ENCODE measurements around the gene SNED1. TPM values are rescaled to one million over a fixed set of nuclear protein-coding genes. Genes with fewer than 3 reads are reported as not detected.

SNED1 gene
- total RNA-seq, 1 experiment from 2014 or later, result 3.2 TPM

GRCh38 chr2:241063093-241063551, 64.7 kb downstream of the SNED1 start (continued):
- TF ChIP-seq AFF4 (CRISPR knock-in tag; IDR thresholded peaks at IDR 0.05; ENCODE audit: borderline replicate concordance), result no peak

- no peak for TF ChIP-seq GRHL2 (CRISPR knock-in tag; IDR thresholded peaks at IDR 0.05; ENCODE audit: insufficient replicate concordance, severe bottlenecking)
- peak; percentile 59 for TF ChIP-seq ZNF423 (CRISPR knock-in tag; IDR thresholded peaks at IDR 0.05)
- no peak for ATAC-seq
- H3K4me3 Mint-ChIP-seq, result peak overlapping the region; percentile 14; the same call in 1 of the 2 replicates
- ChIA-PET POLR2A (no interaction called here), CTCF (interaction anchor here (0.6 to 4.6 kb wide), 6 partner anchors 15 to 223 kb away, joined by 3 to 12 read pairs (median 6); partner anchors contain the start of gene PASK)
- H3K27ac Mint-ChIP-seq, result no peak overlapping the region
- no peak for DNase-seq (ENCODE audit: low spot score)
- H3K36me3 Mint-ChIP-seq, result no peaks in the 10 kb centered on the region
- no peaks in the 10 kb centered on the region; the same call in 1 of the 2 replicates for H3K27me3 Mint-ChIP-seq (ENCODE audit: low read depth)
- no peaks in the 10 kb centered on the region for H3K4me1 Mint-ChIP-seq
- H3K9me3 Mint-ChIP-seq, result peaks cover 9% of the 10 kb centered on the region
Measured at GRCh38 chr2:241063587-241063986, 65.2 kb downstream of the SNED1 start.

GRCh38 chr2:241064008-241064801, 65.8 kb downstream of the SNED1 start:
- Mint-ChIP-seq H3K4me3 (peak overlapping the region; percentile 14; the same call in 1 of the 2 replicates), H3K27me3 (ENCODE audit: low read depth) (no peaks in the 10 kb centered on the region), H3K27ac (no peak overlapping the region), H3K9me3 (peaks cover 5% of the 10 kb centered on the region), H3K36me3 (no peaks in the 10 kb centered on the region), H3K4me1 (no peaks in the 10 kb centered on the region)
- POLR2A ChIA-PET, result no interaction called here
- TF ChIP-seq PREB (CRISPR knock-in tag; IDR thresholded peaks at IDR 0.05; ENCODE audit: borderline replicate concordance) (no peak), SP1 (CRISPR knock-in tag; conservative IDR thresholded peaks at IDR 0.05) (peak; percentile 99)
- DNase-seq (ENCODE audit: low spot score) (peak; percentile 43), ATAC-seq (peak; percentile 55)
- CTCF ChIA-PET, result interaction anchor here (0.6 to 4.6 kb wide), 9 partner anchors 14 to 224 kb away, joined by 3 to 12 read pairs (median 6); partner anchors contain the start of gene PASK

- no peak for DNase-seq (ENCODE audit: low spot score)
- ChIA-PET CTCF (interaction anchor here (1.0 to 4.6 kb wide), 4 partner anchors 13 to 213 kb away, joined by 3 to 12 read pairs (median 6); no protein-coding TSS in a partner anchor), POLR2A (no interaction called here)
- Mint-ChIP-seq H3K27ac (no peak overlapping the region), H3K27me3 (ENCODE audit: low read depth) (no peaks in the 10 kb centered on the region), H3K4me1 (no peaks in the 10 kb centered on the region), H3K9me3 (no peaks in the 10 kb centered on the region), H3K4me3 (no peak overlapping the region), H3K36me3 (no peaks in the 10 kb centered on the region)
- TF ChIP-seq ZSCAN18 (CRISPR knock-in tag; IDR thresholded peaks at IDR 0.05) (no peak), RELA (CRISPR knock-in tag; IDR thresholded peaks at IDR 0.05; ENCODE audit: borderline replicate concordance) (no peak), NFYB (CRISPR knock-in tag; conservative IDR thresholded peaks at IDR 0.05; ENCODE audit: low read depth) (no peak)
- ATAC-seq, result no peak
Measured at GRCh38 chr2:241064802-241065354, 66.5 kb downstream of the SNED1 start.
